Right lobe of liver (tissue), 6 donors: Measurements from ENCODE around the gene C10orf90. TPM values are rescaled to one million over a fixed set of nuclear protein-coding genes. Genes with fewer than 3 reads are reported as not detected.

ENCODE experiments used
- ATAC-seq, 4 donors: fragments of 200-7000 bp; cut with Tn5 transposase; one replicate each; pipeline ENCODE4 v1.9.1; 2020; ENCODE audit warnings: mild to moderate bottlenecking in 4 of 4, moderate library complexity in 4 of 4
- DNase-seq, 3 donors: peaks; one replicate each; pipeline ENCODE4 v3.0.0-alpha.2; 2020
- H3K27ac ChIP-seq, 3 donors: fragments of 200-600 bp; one replicate each; pipeline ENCODE4 v1.8.0; 2022
- H3K27me3 ChIP-seq, 2 donors: fragments of 200-600 bp; one replicate each; pipeline ENCODE4 v1.8.0; 2022
- H3K36me3 ChIP-seq, 4 donors: fragments of 200-600 bp; sonication (generic) in 1 of 4; one replicate each; pipeline versions ENCODE4 v1.5.1 to v1.8.0; 2017 to 2022; ENCODE audit warnings: control low read depth in 1 of 4
- H3K4me1 ChIP-seq, 4 donors: fragments of 200-600 bp; sonication (generic) in 1 of 4; one replicate each; pipeline versions ENCODE4 v1.5.1 to v1.8.0; 2017 to 2022; ENCODE audit warnings: control low read depth in 1 of 4
- H3K4me3 ChIP-seq, 3 donors: fragments of 200-600 bp; one replicate each; pipeline ENCODE4 v1.8.0; 2022
- H3K9me3 ChIP-seq, 4 donors: fragments of 200-600 bp; sonication (generic) in 1 of 4; one replicate each; pipeline versions ENCODE4 v1.5.1 to v1.8.0; 2017 to 2022; ENCODE audit warnings: control low read depth in 1 of 4
- CTCF ChIP-seq, 4 donors: fragments of 200-600 bp in 3 of 4; fragments of 450-650 bp in 1 of 4; IDR thresholded peaks; one replicate each; pipeline versions ENCODE4 v1.5.1 to v1.8.0; 2016 to 2022; ENCODE audit warnings: antibody characterized with exemption in 4 of 4, mild to moderate bottlenecking in 2 of 4
- POLR2A ChIP-seq: fragments of 450-650 bp; IDR thresholded peaks from one replicate; pipeline ENCODE4 v1.6.1; 2017; ENCODE audit warnings: antibody characterized with exemption, mild to moderate bottlenecking
- WGBS: methylation state at CpG from one replicate; pipeline ENCODE4 v1.1.6; 2018; ENCODE audit warnings: low coverage, low lambda C conversion rate; ENCODE audit not compliant: insufficient coverage; ENCODE audit errors: missing lambda C conversion rate; 5-methylcytosine and 5-hydroxymethylcytosine counted together
- intact Hi-C, 2 donors: fragments of 100-400 bp; cut with DNase I; formaldehyde crosslinking; loops; one replicate each; pipeline versions ENCODE4 v1.11.2 to v1.14.1; 2022
- total RNA-seq, 6 experiments: library from RNA; depleted of rRNA in 2 of 6; stranded (reverse); fragments of >200 nt in 2 of 6; fragmentation: NEBNext Ultra II Directional in 3 of 6; extraction: Animal tissue kit (Norgen Biotek cat#: 25700) in 3 of 6; gene quantifications; one replicate each; pipeline versions ENCODE4 v1.1.0 to v1.2.4, GENCODE V29; 2016 to 2023
- donor health status: DM: no; HTN: yes; CAD: no.
- donor health status: DM: no; HTN: no; CAD: no.
- donor health status: DM: no; HTN: no; CAD: no.
- donor health status: DM: no; HTN: yes; CAD: no.
- donor health status: DM: no; HTN: yes; CAD: no.

Gene C10orf90
- total RNA-seq, 6 experiments from 2014 or later, result 0.22 to 0.43 TPM; not detected in 4

- Histone ChIP-seq H3K36me3 (no peaks in the 10 kb centered on the region), H3K4me1 (no peaks in the 10 kb centered on the region), H3K27me3 (no peaks in the 10 kb centered on the region), H3K4me3 (no peak overlapping the region), H3K9me3 (no peaks in the 10 kb centered on the region), H3K27ac (no peak overlapping the region)
- no peak for ATAC-seq
- TF ChIP-seq POLR2A (no peak), CTCF (IDR thresholded peaks at IDR 0.05) (no peak)
- WGBS, result 77% methylated on average over 3 of the region's 3 CpGs
- intact Hi-C loops, result no loop called here
- no peak for DNase-seq
Measured at GRCh38 chr10:126563361-126563760, 107.1 kb downstream of the C10orf90 start.

DNA sequence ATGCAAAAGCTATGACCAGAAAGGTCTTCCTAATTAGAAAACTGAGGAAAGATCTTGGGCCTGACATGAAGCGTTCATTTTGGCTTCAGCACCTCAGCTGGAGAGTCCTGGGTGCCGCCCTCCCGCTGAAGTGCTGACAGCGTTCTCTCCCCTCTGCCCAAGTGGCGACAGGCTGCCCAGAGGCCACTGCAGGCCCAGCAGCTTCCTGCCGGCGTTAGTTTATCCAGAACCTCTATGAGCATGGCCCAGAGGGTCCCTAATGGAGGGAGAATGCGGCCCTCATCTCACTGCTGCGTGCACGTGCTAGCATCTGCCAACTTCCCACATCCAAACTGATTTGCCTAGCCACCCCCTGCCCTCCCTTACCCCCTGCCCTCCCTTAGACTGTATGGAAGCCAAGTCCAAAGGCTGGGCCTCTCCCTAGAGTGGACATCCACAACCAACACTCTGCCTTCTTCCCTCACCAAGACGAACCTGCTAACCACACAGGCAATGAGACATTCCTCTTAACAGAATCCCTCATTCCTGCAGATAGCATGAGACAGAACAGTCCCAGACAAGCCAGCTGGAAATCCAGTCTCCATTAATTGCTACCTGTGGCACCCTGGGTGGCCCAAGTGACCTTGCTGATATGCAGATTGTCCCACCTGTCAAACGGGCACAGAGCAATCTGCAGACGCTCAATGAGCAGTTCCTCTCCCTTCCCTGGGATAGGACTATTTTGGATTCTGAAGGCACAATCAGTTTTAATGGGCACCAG is 108.4 kb downstream of the C10orf90 start:
- TF ChIP-seq POLR2A, result no peak
- no peak for TF ChIP-seq CTCF (IDR thresholded peaks at IDR 0.05)
- Histone ChIP-seq H3K27ac (no peak overlapping the region), H3K36me3 (no peaks in the 10 kb centered on the region), H3K4me3 (no peak overlapping the region), H3K27me3 (no peaks in the 10 kb centered on the region), H3K4me1 (no peaks in the 10 kb centered on the region), H3K9me3 (no peaks in the 10 kb centered on the region)
- intact Hi-C loops, result no loop called here
- no peak for ATAC-seq
- no peak for DNase-seq
- WGBS, result 65% methylated on average over 5 of the region's 13 CpGs

DNA sequence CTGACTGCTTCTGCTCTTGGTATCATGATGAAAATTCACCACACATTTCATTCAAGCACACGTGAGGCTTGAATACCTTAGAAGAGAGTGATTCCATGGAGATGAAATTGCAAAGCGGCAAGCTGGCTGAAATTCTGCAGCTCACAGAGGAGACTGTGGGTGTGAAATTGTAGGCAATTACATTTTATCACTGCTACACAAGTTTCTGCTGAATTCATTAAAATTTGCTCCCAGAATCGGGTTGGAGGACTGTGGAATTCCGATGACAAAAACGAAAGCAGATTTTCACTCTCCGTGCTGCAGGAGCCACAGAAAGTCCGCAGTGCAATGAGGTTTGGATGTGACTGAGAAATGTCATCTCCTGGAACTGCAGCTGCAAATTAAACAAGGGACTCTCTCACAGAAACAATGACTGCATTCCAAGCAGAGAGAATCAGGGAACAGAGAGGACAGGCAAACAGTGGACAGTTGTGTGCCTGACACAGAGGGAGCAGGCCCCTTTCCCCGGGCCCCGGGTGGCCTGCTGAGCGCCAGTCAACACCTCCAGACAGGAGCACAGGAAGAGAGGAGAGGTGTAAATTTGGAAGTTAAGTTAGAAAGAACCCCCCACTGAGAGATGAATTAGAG is 109.1 kb downstream of the C10orf90 start:
- Histone ChIP-seq H3K4me1 (no peaks in the 10 kb centered on the region), H3K36me3 (no peaks in the 10 kb centered on the region), H3K27me3 (no peaks in the 10 kb centered on the region), H3K9me3 (no peaks in the 10 kb centered on the region), H3K4me3 (no peak overlapping the region), H3K27ac (no peak overlapping the region)
- WGBS, result 37% methylated on average over 10 of the region's 10 CpGs
- intact Hi-C loops, result no loop called here
- TF ChIP-seq CTCF (IDR thresholded peaks at IDR 0.05) (no peak), POLR2A (no peak)
- no peak for DNase-seq
- ATAC-seq, result no peak

GRCh38 chr10:126558881-126559280 is 111.6 kb downstream of the C10orf90 start:
- ATAC-seq (no peak), DNase-seq (no peak)
- H3K9me3 ChIP-seq, result no peaks in the 10 kb centered on the region
- H3K4me1 ChIP-seq, result no peaks in the 10 kb centered on the region
- H3K27ac ChIP-seq, result no peak overlapping the region
- H3K27me3 ChIP-seq, result no peaks in the 10 kb centered on the region
- TF ChIP-seq CTCF (IDR thresholded peaks at IDR 0.05) (no peak), POLR2A (no peak)
- no peaks in the 10 kb centered on the region for H3K36me3 ChIP-seq
- whole genome bisulfite sequencing, result 29% methylated on average over 1 of the region's 1 CpG
- no peak overlapping the region for H3K4me3 ChIP-seq
- intact Hi-C loops, result no loop called here
